Activated naive CD4-positive, alpha-beta T cell treated with anti-CD3 and anti-CD28 coated beads for 36 hours (primary cell): ENCODE data around the gene TMEM132E. TPM values are rescaled to one million over a fixed set of nuclear protein-coding genes. Genes with fewer than 3 reads are reported as not detected.
A peak's percentile ranks its signal among the peaks of the same experiment; 100 is the strongest.

Experiments used
- CTCF ChIA-PET: fragments of 350-600 bp; sonication (Branson Sonifier 250); formaldehyde crosslinking; loops from one replicate; lab custom pipeline; 2021; ENCODE audit warnings: antibody characterized with exemption; lab: Charles Lee
- DNase-seq: peaks from one replicate; pipeline ENCODE4 v3.0.0-alpha.2; 2020
- H3K27ac Mint-ChIP-seq: one replicate; pipeline ENCODE4 v1.8.0; 2021; ENCODE audit warnings: mild to moderate bottlenecking, mixed read lengths
- H3K27me3 Mint-ChIP-seq: one replicate; pipeline ENCODE4 v1.8.0; 2021; ENCODE audit warnings: low read depth, mixed read lengths
- H3K36me3 Mint-ChIP-seq: one replicate; pipeline ENCODE4 v1.8.0; 2021; ENCODE audit warnings: low read depth, mixed read lengths
- H3K4me1 Mint-ChIP-seq: one replicate; pipeline ENCODE4 v1.8.0; 2021; ENCODE audit warnings: low read depth, mixed read lengths
- H3K4me3 Mint-ChIP-seq: one replicate; pipeline ENCODE4 v1.8.0; 2021; ENCODE audit warnings: mild to moderate bottlenecking, moderate library complexity, mixed read lengths
- H3K9me3 Mint-ChIP-seq: one replicate; pipeline ENCODE4 v1.8.0; 2021; ENCODE audit warnings: mixed read lengths
- intact Hi-C: fragments of 100-400 bp; cut with micrococcal nuclease; formaldehyde crosslinking; loops from one replicate; pipeline ENCODE4 v1.15.1; 2023
- total RNA-seq, 2 experiments: library from RNA; stranded (reverse); gene quantifications; one replicate each; pipeline ENCODE4 v1.2.3, GENCODE V29; 2021

The TMEM132E gene
- total RNA-seq, 2 experiments from 2014 or later: not detected

DNA sequence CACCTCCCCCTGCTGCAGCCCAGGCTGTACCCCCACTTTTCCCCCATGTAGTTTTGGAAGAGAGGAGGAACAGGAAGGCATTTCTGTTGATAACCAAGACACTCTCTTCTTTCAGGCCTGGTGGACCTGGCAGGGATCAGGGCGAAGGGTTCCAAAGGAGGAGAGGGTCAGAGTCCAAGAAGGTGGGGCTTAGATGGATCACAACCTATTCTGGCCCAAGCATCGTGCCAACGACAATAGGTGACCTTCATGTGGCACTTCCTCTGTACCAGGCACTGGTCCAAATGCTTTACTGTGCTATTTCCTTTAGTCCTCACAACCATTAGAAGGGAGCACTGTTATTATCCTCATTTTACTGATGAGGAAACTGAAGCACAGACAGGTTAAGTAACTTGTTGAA lies 84.3 kb downstream of the TMEM132E start:
- CTCF ChIA-PET: no interaction called here
- intact Hi-C loops: no loop called here
- no peak overlapping the region for H3K4me3 Mint-ChIP-seq
- no peaks in the 10 kb centered on the region for H3K9me3 Mint-ChIP-seq
- no peaks in the 10 kb centered on the region for H3K27me3 Mint-ChIP-seq
- no peaks in the 10 kb centered on the region for H3K36me3 Mint-ChIP-seq
- peaks cover 13% of the 10 kb centered on the region for H3K4me1 Mint-ChIP-seq
- H3K27ac Mint-ChIP-seq: no peak overlapping the region
- no peak for DNase-seq

DNA sequence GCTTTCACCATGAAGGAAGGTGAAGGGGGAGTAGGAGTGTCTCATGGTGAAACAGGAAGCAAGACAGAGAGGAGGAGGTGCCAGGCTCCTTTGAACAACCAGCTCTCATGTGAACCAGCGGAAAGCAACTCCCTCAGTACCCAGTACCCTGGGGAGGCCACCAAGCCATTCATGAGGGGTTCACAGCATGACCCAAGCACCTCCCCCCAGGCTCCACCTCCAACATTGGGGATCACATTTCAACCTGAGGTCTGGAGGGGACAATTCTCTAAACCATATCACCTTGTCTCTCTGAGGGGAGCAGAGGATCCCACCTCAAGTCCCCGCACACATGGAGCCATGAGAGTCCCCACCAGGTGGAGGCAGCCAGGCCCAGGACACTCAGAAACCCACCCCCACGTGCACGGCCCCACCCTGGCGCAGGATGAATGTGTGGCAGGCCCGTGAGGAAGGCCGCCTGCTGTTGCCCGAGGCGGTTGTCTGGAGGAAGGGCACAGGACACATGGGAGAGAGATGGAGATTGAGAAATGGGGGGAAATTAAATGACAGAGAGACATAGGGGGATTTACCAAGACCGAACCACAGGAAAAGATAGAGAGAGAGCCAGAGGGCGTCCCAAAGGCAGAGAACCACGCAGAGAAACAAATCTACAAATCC lies 85.9 kb downstream of the TMEM132E start:
- no peak overlapping the region for H3K4me3 Mint-ChIP-seq
- no peak overlapping the region for H3K27ac Mint-ChIP-seq
- peak; percentile 39 for DNase-seq

GRCh38 chr17:34665819-34666763 lies 86.7 kb downstream of the TMEM132E start:
- CTCF ChIA-PET: no interaction called here
- no peaks in the 10 kb centered on the region for H3K36me3 Mint-ChIP-seq

More for the DNA sequence above, 85.9 kb downstream of the TMEM132E start:
- H3K27me3 Mint-ChIP-seq: no peaks in the 10 kb centered on the region
- intact Hi-C loops: no loop called here
- peaks cover 13% of the 10 kb centered on the region for H3K4me1 Mint-ChIP-seq
- H3K9me3 Mint-ChIP-seq: no peaks in the 10 kb centered on the region
- CTCF ChIA-PET: no interaction called here
- no peaks in the 10 kb centered on the region for H3K36me3 Mint-ChIP-seq

DNA sequence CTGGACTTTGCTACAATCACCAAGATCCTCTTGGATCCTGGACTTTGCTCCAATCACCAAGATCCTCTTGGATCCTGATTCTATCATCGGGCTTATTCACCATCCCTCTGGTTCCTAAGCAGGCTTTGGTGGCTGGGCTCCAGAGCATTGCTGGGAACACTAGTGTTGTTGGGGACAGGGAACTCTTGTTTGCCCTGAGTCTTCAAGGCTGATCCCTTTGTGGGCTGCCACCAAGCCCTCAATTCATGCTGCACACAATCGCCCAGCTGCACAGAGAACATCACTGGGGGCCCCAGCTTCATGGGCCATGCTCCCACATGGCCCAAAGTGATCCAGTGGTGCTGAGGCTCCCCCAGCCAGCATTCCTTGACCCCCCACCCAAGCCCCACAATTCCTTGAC lies 88.3 kb downstream of the TMEM132E start:
- Mint-ChIP-seq H3K4me1 (peaks cover 13% of the 10 kb centered on the region), H3K4me3 (no peak overlapping the region), H3K36me3 (no peaks in the 10 kb centered on the region), H3K9me3 (no peaks in the 10 kb centered on the region), H3K27me3 (no peaks in the 10 kb centered on the region), H3K27ac (no peak overlapping the region)
- DNase-seq: no peak
- intact Hi-C loops: no loop called here
- CTCF ChIA-PET: interaction anchor here (1.4 kb wide), 1 partner anchor 125 kb away, joined by 5 read pairs; no protein-coding TSS in a partner anchor

More at GRCh38 chr17:34665819-34666763, 86.7 kb downstream of the TMEM132E start:
- Mint-ChIP-seq H3K27me3 (no peaks in the 10 kb centered on the region), H3K27ac (no peak overlapping the region), H3K9me3 (no peaks in the 10 kb centered on the region), H3K4me1 (peaks cover 13% of the 10 kb centered on the region), H3K4me3 (no peak overlapping the region)
- intact Hi-C loops: no loop called here
- DNase-seq: no peak

DNA sequence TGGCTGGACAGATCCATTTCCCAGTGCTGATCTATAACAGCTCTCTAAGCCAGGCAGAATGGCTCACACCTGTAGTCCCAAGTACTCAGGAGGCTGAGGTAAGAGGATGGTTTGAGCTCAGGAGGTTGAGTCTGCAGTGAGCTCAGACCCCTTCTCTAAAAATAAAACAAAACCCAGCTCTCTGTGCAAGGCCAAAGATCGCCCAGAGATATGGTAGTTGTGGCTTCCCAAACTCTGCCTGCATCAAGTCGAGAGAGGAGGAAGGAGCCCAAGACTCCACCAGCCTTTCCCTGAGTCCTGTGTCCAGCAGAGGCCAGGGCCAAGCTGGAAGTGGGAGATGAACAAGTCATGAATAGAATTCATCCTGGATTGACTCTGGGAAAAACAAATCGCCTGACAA lies 88.8 kb downstream of the TMEM132E start:
- intact Hi-C loops: no loop called here
- H3K4me1 Mint-ChIP-seq: peaks cover 13% of the 10 kb centered on the region
- H3K9me3 Mint-ChIP-seq: no peaks in the 10 kb centered on the region
- H3K27ac Mint-ChIP-seq: no peak overlapping the region
- H3K36me3 Mint-ChIP-seq: no peaks in the 10 kb centered on the region
- no peak overlapping the region for H3K4me3 Mint-ChIP-seq
- H3K27me3 Mint-ChIP-seq: no peaks in the 10 kb centered on the region
- no peak for DNase-seq
- CTCF ChIA-PET: interaction anchor here (0.6 to 1.4 kb wide), 2 partner anchors 126 to 171 kb away, joined by 4 to 5 read pairs; no protein-coding TSS in a partner anchor

GRCh38 chr17:34669511-34669910 lies 90.1 kb downstream of the TMEM132E start:
- intact Hi-C loops: no loop called here
- CTCF ChIA-PET: no interaction called here
- H3K9me3 Mint-ChIP-seq: no peaks in the 10 kb centered on the region
- DNase-seq: no peak
- no peaks in the 10 kb centered on the region for H3K36me3 Mint-ChIP-seq
- H3K27me3 Mint-ChIP-seq: no peaks in the 10 kb centered on the region
- H3K4me3 Mint-ChIP-seq: no peak overlapping the region
- H3K4me1 Mint-ChIP-seq: peaks cover 13% of the 10 kb centered on the region
- no peak overlapping the region for H3K27ac Mint-ChIP-seq

DNA sequence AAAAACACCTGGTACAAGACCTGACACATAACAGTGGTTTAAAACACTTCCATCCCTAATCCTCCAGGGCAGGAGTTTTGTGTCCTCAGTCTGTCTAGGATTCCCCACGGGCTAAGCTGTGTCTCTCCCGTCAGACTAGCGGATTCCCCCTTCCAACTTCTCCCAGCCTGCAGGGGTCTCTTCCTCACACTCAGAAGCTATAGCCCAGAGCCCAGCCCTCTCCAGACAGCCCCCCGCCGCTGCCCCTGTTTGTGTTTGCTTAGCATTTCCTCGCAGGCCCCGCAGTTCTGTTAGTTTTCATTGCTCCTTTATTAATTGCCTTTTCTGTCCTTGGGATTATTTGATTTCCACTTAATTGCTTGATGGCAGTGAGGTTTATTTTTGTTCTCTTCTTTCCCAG lies 91.2 kb downstream of the TMEM132E start:
- Mint-ChIP-seq H3K27me3 (no peaks in the 10 kb centered on the region), H3K4me3 (no peak overlapping the region), H3K27ac (no peak overlapping the region), H3K36me3 (no peaks in the 10 kb centered on the region), H3K4me1 (peaks cover 5% of the 10 kb centered on the region), H3K9me3 (no peaks in the 10 kb centered on the region)
- intact Hi-C loops: no loop called here
- CTCF ChIA-PET: no interaction called here
- DNase-seq: no peak

- no peak overlapping the region for H3K4me3 Mint-ChIP-seq
These were observed 91.8 kb downstream of the TMEM132E start for GRCh38 chr17:34671191-34671590.

DNA sequence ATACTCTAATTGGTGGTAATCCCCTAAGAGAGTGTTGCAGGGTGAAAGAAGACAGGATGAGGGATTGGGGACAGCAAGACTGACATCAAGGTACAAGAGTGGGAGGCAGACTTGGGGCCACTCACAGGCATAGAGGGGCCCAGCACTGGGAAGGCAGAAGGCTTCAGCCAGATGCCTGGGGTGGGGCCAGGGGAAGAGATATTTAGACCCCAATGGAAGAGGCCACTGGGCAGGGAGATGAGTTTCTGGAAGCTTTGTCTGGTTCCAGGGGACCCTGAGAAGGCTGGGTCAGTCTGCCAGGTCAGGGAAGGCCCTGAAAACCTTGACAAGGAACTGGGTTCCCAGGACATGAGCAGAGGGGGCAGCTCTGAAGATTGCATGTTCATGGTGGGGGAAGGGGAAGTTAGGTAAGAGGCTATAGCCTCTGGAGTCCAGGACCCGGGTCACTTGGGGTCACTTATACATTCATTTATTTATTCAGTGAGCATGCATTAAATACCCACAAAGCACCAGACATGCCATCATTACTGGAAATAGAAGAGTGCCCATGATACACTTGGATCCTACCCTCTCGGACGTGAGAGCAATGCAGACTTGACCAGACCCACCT lies 92.9 kb downstream of the TMEM132E start:
- Mint-ChIP-seq H3K4me1 (no peaks in the 10 kb centered on the region), H3K36me3 (no peaks in the 10 kb centered on the region), H3K4me3 (no peak overlapping the region), H3K27ac (no peak overlapping the region), H3K9me3 (no peaks in the 10 kb centered on the region), H3K27me3 (peaks cover 1% of the 10 kb centered on the region)
- DNase-seq: no peak
- CTCF ChIA-PET: no interaction called here
- intact Hi-C loops: no loop called here

More at GRCh38 chr17:34671191-34671590, 91.8 kb downstream of the TMEM132E start:
- intact Hi-C loops: no loop called here
- CTCF ChIA-PET: no interaction called here
- Mint-ChIP-seq H3K27ac (no peak overlapping the region), H3K27me3 (peaks cover 1% of the 10 kb centered on the region), H3K9me3 (no peaks in the 10 kb centered on the region), H3K36me3 (no peaks in the 10 kb centered on the region), H3K4me1 (peaks cover under 1% of the 10 kb centered on the region)
- no peak for DNase-seq

DNA sequence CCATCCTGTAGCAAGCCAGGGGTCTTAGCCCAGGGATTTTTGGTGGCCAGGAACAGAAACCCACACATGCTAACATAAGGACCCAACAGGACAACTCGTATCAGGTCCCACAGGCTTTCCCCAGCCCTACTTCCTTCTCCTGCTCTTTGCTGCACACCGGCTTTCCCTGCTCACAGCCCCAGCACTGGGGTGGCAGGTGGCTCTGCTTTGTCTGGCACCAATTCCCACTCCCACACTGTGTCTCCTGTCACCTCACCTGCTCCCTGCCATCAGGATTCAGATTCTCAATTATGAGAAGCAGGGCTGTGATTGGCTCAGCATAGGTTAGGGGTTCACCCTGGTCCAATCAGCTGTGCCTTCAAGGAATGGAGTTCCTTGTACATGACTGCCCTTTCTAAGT lies 94.1 kb downstream of the TMEM132E start:
- no peak overlapping the region for H3K27ac Mint-ChIP-seq
- peaks cover 5% of the 10 kb centered on the region for H3K27me3 Mint-ChIP-seq
- no peaks in the 10 kb centered on the region for H3K9me3 Mint-ChIP-seq
- H3K36me3 Mint-ChIP-seq: no peaks in the 10 kb centered on the region
- CTCF ChIA-PET: no interaction called here
- DNase-seq: no peak
- H3K4me1 Mint-ChIP-seq: no peaks in the 10 kb centered on the region
- intact Hi-C loops: no loop called here
- H3K4me3 Mint-ChIP-seq: no peak overlapping the region

- Mint-ChIP-seq H3K9me3 (no peaks in the 10 kb centered on the region), H3K27me3 (peaks cover 8% of the 10 kb centered on the region), H3K4me1 (no peaks in the 10 kb centered on the region), H3K27ac (no peak overlapping the region), H3K36me3 (no peaks in the 10 kb centered on the region), H3K4me3 (no peak overlapping the region)
- intact Hi-C loops: no loop called here
- CTCF ChIA-PET: no interaction called here
- DNase-seq: no peak
These were observed 94.9 kb downstream of the TMEM132E start for GRCh38 chr17:34673995-34674890.

DNA sequence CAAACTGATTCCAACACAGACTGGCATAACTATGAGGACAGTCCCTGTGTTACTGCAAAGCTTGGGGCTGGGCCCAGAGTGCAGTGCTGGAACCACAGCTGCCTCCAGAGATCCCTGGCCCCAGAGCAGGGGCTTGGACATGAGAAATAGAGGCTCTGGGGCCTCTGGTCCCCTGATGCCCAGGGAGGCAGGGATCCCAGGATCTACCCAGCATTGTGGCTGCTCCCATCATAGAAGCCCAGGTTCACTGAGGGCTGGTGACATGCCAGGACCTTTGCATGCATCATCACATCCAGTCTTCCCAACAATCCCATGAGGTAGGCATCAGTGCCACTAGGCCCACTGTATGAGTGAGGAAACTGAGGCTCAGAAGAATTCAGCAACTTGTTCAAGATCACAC lies 95.8 kb downstream of the TMEM132E start:
- Mint-ChIP-seq H3K4me3 (no peak overlapping the region), H3K27ac (no peak overlapping the region), H3K36me3 (no peaks in the 10 kb centered on the region), H3K4me1 (no peaks in the 10 kb centered on the region), H3K9me3 (no peaks in the 10 kb centered on the region), H3K27me3 (peaks cover 8% of the 10 kb centered on the region)
- CTCF ChIA-PET: no interaction called here
- intact Hi-C loops: no loop called here
- no peak for DNase-seq
